ENCODE data around the gene ST7L.

ST7L gene

GRCh38 chr1:112618114-112618720 is 724 bp downstream of the ST7L start:
- peak; percentile 72 for DNase-seq (ENCODE audit: low spot score)

- peak; percentile 76 for DNase-seq (ENCODE audit: low spot score)
Observed at GRCh38 chr1:112614460-112615065, 4.4 kb downstream of the ST7L start.

GRCh38 chr1:112605633-112606327 is 13.2 kb downstream of the ST7L start:
- DNase-seq (ENCODE audit: low spot score) = no peak

GRCh38 chr1:112603541-112603940 is 15.4 kb downstream of the ST7L start:
- DNase-seq (ENCODE audit: low spot score) = no peak

- no peak for DNase-seq (ENCODE audit: low spot score)
Observed at GRCh38 chr1:112603012-112603411, 15.9 kb downstream of the ST7L start.

GRCh38 chr1:112599477-112599876 is 19.5 kb downstream of the ST7L start:
- no peak for DNase-seq (ENCODE audit: low spot score)

GRCh38 chr1:112594208-112594876 is 24.6 kb downstream of the ST7L start:
- DNase-seq (ENCODE audit: low spot score) = no peak

- DNase-seq (ENCODE audit: low spot score) = no peak
Observed at GRCh38 chr1:112589766-112590165, 29.2 kb downstream of the ST7L start.

GRCh38 chr1:112583366-112583765 is 35.6 kb downstream of the ST7L start:
- no peak for DNase-seq (ENCODE audit: low spot score)

- no peak for DNase-seq (ENCODE audit: low spot score)
Observed at GRCh38 chr1:112581586-112582192, 37.3 kb downstream of the ST7L start.

GRCh38 chr1:112579801-112580510 is 39.0 kb downstream of the ST7L start:
- no peak for DNase-seq (ENCODE audit: low spot score)

GRCh38 chr1:112576240-112576639 is 42.7 kb downstream of the ST7L start:
- DNase-seq (ENCODE audit: low spot score) = no peak

GRCh38 chr1:112575154-112575804 is 43.7 kb downstream of the ST7L start:
- no peak for DNase-seq (ENCODE audit: low spot score)

- no peak for DNase-seq (ENCODE audit: low spot score)
Observed at GRCh38 chr1:112565800-112566199, 53.1 kb downstream of the ST7L start.

- no peak for DNase-seq (ENCODE audit: low spot score)
Observed at GRCh38 chr1:112564081-112564480, 54.9 kb downstream of the ST7L start.

- no peak for DNase-seq (ENCODE audit: low spot score)
Observed at GRCh38 chr1:112563341-112563740, 55.6 kb downstream of the ST7L start.

- no peak for DNase-seq (ENCODE audit: low spot score)
Observed at GRCh38 chr1:112558634-112559033, 60.3 kb downstream of the ST7L start.

GRCh38 chr1:112557385-112557784 is 61.6 kb downstream of the ST7L start:
- DNase-seq (ENCODE audit: low spot score) = no peak

GRCh38 chr1:112554411-112554810 is 64.5 kb downstream of the ST7L start:
- no peak for DNase-seq (ENCODE audit: low spot score)

- no peak for DNase-seq (ENCODE audit: low spot score)
Observed at GRCh38 chr1:112549590-112549989, 69.4 kb downstream of the ST7L start.

- DNase-seq (ENCODE audit: low spot score) = no peak
Observed at GRCh38 chr1:112548547-112548946, 70.4 kb downstream of the ST7L start.
